SK-N-SH (cell line): Measurements from ENCODE around the gene MST1. TPM values are rescaled to one million over a fixed set of nuclear protein-coding genes. Genes with fewer than 3 reads are reported as not detected.
A peak's percentile ranks its signal among the peaks of the same experiment; 100 is the strongest.

Experiments
- CTCF ChIA-PET: fragments of 300-600, 350-600 bp; formaldehyde crosslinking; extraction: SDS; loops from one replicate; lab custom pipeline; 2021; lab: Yijun Ruan, JAX
- POLR2A ChIA-PET: fragments of 350-600 bp; sonication (Branson Sonifier 250); formaldehyde crosslinking; extraction: SDS; loops from one replicate; lab custom pipeline; 2020; ENCODE audit warnings: antibody characterized with exemption, inconsistent platforms; lab: Yijun Ruan, JAX
- DNase-seq: peaks from one replicate; pipeline ENCODE4 v3.0.0; 2012
- H2AFZ ChIP-seq: fragments of 200-600 bp; sonication (generic); 2 replicates; pipeline ENCODE4 v1.8.1; 2016; ENCODE audit warnings: antibody characterized with exemption, mild to moderate bottlenecking, low read depth
- H3F3A ChIP-seq: fragments of 200-600 bp; sonication (generic); replicated peaks from 2 replicates; pipeline ENCODE3; 2016; ENCODE audit warnings: antibody characterized with exemption, mild to moderate bottlenecking; ENCODE audit not compliant: insufficient read depth
- H3K27ac ChIP-seq, 2 experiments: fragments of 200-500 bp in 1 of 2; fragments of 200-600 bp in 1 of 2; sonication (Bioruptor generic) in 1 of 2; sonication (generic), shearing (Covaris generic) in 1 of 2; 2 replicates each; pipeline versions ENCODE4 v1.5.1 to v1.6.1; 2014 to 2016; ENCODE audit warnings: low read depth in 2 of 2, inconsistent platforms in 1 of 2, low read length in 1 of 2, mild to moderate bottlenecking in 1 of 2, mixed read lengths in 1 of 2
- H3K27me3 ChIP-seq: fragments of 200-600 bp; sonication (generic), shearing (Covaris generic); 2 replicates; pipeline ENCODE4 v1.6.1; 2016; ENCODE audit warnings: mixed run types; ENCODE audit not compliant: insufficient read depth
- H3K36me3 ChIP-seq, 2 experiments: fragments of 200-500 bp in 1 of 2; fragments of 200-600 bp in 1 of 2; sonication (Bioruptor generic) in 1 of 2; sonication (generic) in 1 of 2; replicated peaks in 1 of 2; 2 replicates each; pipeline versions ENCODE3 to v1.5.1; 2014 to 2016; ENCODE audit warnings: low read length in 1 of 2, mild to moderate bottlenecking in 1 of 2; ENCODE audit not compliant: insufficient read depth in 2 of 2, control insufficient read depth in 1 of 2
- H3K4me1 ChIP-seq, 2 experiments: fragments of 200-500 bp in 1 of 2; fragments of 200-600 bp in 1 of 2; sonication (Bioruptor generic) in 1 of 2; sonication (generic), shearing (Covaris generic) in 1 of 2; 2 replicates each; pipeline versions ENCODE4 v1.5.1 to v1.6.1; 2014 to 2016; ENCODE audit warnings: low read depth in 1 of 2, low read length in 1 of 2, mixed run types in 1 of 2; ENCODE audit not compliant: insufficient read depth in 2 of 2, control insufficient read depth in 1 of 2
- H3K4me2 ChIP-seq: fragments of 200-600 bp; sonication (generic), shearing (Covaris generic); 2 replicates; pipeline ENCODE4 v1.6.1; 2017; ENCODE audit warnings: mixed run types
- H3K4me3 ChIP-seq, 2 experiments: fragments of 200-500 bp in 1 of 2; fragments of 200-600 bp in 1 of 2; sonication (Bioruptor generic) in 1 of 2; sonication (generic), shearing (Covaris generic) in 1 of 2; 2 replicates each; pipeline versions ENCODE4 v1.5.1 to v1.8.1; 2014 to 2016; ENCODE audit warnings: low read depth in 2 of 2, inconsistent platforms in 1 of 2, low read length in 1 of 2, mild to moderate bottlenecking in 1 of 2, mixed read lengths in 1 of 2, moderate library complexity in 1 of 2
- H3K79me2 ChIP-seq: fragments of 200-600 bp; sonication (generic); 2 replicates; pipeline ENCODE4 v1.8.1; 2017; ENCODE audit warnings: mild to moderate bottlenecking; ENCODE audit not compliant: insufficient read depth
- H3K9ac ChIP-seq: fragments of 200-600 bp; sonication (generic); 2 replicates; pipeline ENCODE4 v1.6.1; 2017; ENCODE audit warnings: mixed run types
- H3K9me2 ChIP-seq: fragments of 200-600 bp; sonication (generic); 2 replicates; pipeline ENCODE4 v1.6.1; 2017; ENCODE audit warnings: mixed run types
- H3K9me3 ChIP-seq: fragments of 200-600 bp; sonication (generic); 2 replicates; pipeline ENCODE4 v1.6.1; 2017; ENCODE audit warnings: mixed run types, mild to moderate bottlenecking, moderate library complexity
- H4K20me1 ChIP-seq: fragments of 200-600 bp; sonication (generic); 2 replicates; pipeline ENCODE4 v1.6.1; 2017; ENCODE audit warnings: mild to moderate bottlenecking, mixed run types; ENCODE audit not compliant: insufficient read depth
- CTCF ChIP-seq: fragments of 200-600 bp; sonication (generic); IDR thresholded peaks from 2 replicates; pipeline ENCODE4 v1.6.1; 2017; ENCODE audit warnings: antibody characterized with exemption, mild to moderate bottlenecking, moderate library complexity
- ELF1 ChIP-seq: IDR thresholded peaks from 2 replicates; pipeline ENCODE4 v1.4.0; 2012
- EP300 ChIP-seq, 2 experiments: IDR thresholded peaks; 2 replicates each; pipeline versions ENCODE4 v1.4.0 to v1.6.1; 2012; ENCODE audit warnings: borderline replicate concordance in 1 of 2, low read depth in 1 of 2, low read length in 1 of 2
- EZH2phosphoT487 ChIP-seq: fragments of 200-600 bp; sonication (generic); IDR thresholded peaks from 2 replicates; pipeline ENCODE4 v1.6.1; 2017; ENCODE audit warnings: low read depth, mixed run types, mild to moderate bottlenecking, antibody characterized with exemption, moderate library complexity, borderline replicate concordance
- GATA2 ChIP-seq: sonication (generic); formaldehyde crosslinking; IDR thresholded peaks from 2 replicates; pipeline ENCODE4 v1.5.0; 2020; ENCODE audit warnings: mild to moderate bottlenecking, missing genetic modification reagents
- IRF3 ChIP-seq: fragments of 150-350 bp; IDR thresholded peaks from 2 replicates; pipeline ENCODE4 v1.6.1; 2016; ENCODE audit warnings: mild to moderate bottlenecking, low read depth, low read length
- JUND ChIP-seq: IDR thresholded peaks from 2 replicates; pipeline ENCODE4 v1.4.0; 2012
- RAD21 ChIP-seq: IDR thresholded peaks from 2 replicates; pipeline ENCODE4 v1.6.1; 2012; ENCODE audit warnings: mild to moderate bottlenecking, low read length
- RCOR1 ChIP-seq: fragments of 150-350 bp; IDR thresholded peaks from 2 replicates; pipeline ENCODE4 v1.6.1; 2017; ENCODE audit warnings: antibody characterized with exemption, low read length
- RFX5 ChIP-seq: IDR thresholded peaks from 2 replicates; pipeline ENCODE4 v1.6.1; 2012; ENCODE audit warnings: mild to moderate bottlenecking, improper control_type of control experiment, low read length
- SIN3A ChIP-seq: IDR thresholded peaks from 2 replicates; pipeline ENCODE4 v1.6.1; 2012; ENCODE audit warnings: low read depth, mild to moderate bottlenecking, low read length, moderate library complexity, borderline replicate concordance
- SMC3 ChIP-seq: IDR thresholded peaks from 2 replicates; pipeline ENCODE4 v1.6.1; 2012; ENCODE audit warnings: low read depth, low read length, improper control_type of control experiment
- ZBTB33 ChIP-seq: IDR thresholded peaks from 2 replicates; pipeline ENCODE4 v1.4.0; 2012; ENCODE audit warnings: low read depth, borderline replicate concordance
- WGBS: methylation state at CpG from one replicate; pipeline ENCODE4 v1.1.6; 2017; ENCODE audit warnings: low lambda C conversion rate; 5-methylcytosine and 5-hydroxymethylcytosine counted together
- polyA plus RNA-seq, 3 experiments: library from polyadenylated mRNA; depleted of rRNA; stranded (reverse); fragments of >200 nt; gene quantifications; 2 replicates each; pipeline ENCODE4 v1.2.3, GENCODE V29; 2012

The MST1 gene
- polyA plus RNA-seq, 1 of the 3 experiments (the other 2 are of a cell fraction): 35.1 TPM

- TF ChIP-seq EZH2phosphoT487 (no peak), GATA2 (CRISPR knock-in tag) (no peak), CTCF (no peak), SIN3A (no peak), EP300 (IDR thresholded peaks at IDR 0.05; ENCODE audit: borderline replicate concordance in 1 of 2, low read depth in 1 of 2, low read length in 1 of 2) (no peak)
These were observed 16.1 kb downstream of the MST1 start (continued) for GRCh38 chr3:49673121-49673714.

GRCh38 chr3:49671291-49672288, 17.7 kb downstream of the MST1 start:
- H3K9ac ChIP-seq: no peak overlapping the region
- no peaks in the 10 kb centered on the region for H3K9me3 ChIP-seq
- WGBS: 44% methylated on average over 11 of the region's 11 CpGs
- TF ChIP-seq RFX5 (no peak), SMC3 (peak; percentile 98), JUND (no peak), IRF3 (no peak), ELF1 (no peak), CTCF (peak; percentile 78), EZH2phosphoT487 (no peak), RAD21 (peak; percentile 89), RCOR1 (no peak), ZBTB33 (no peak), EP300 (IDR thresholded peaks at IDR 0.05; ENCODE audit: borderline replicate concordance in 1 of 2, low read depth in 1 of 2, low read length in 1 of 2) (no peak)
- no peaks in the 10 kb centered on the region for H3K27me3 ChIP-seq
- CTCF ChIA-PET: interaction anchor here (0.5 to 5.6 kb wide), 36 partner anchors 9 to 208 kb away, joined by 3 to 299 read pairs (median 5); partner anchors contain the start of genes AMIGO3 and BSN
- H3K4me1 ChIP-seq: peaks cover 7 to 19% of the 10 kb centered on the region in 2 experiments; a peak in 1 of 4 replicates
- H3K27ac ChIP-seq: no peak overlapping the region
- no peak overlapping the region for H2AFZ ChIP-seq
- H3K4me3 ChIP-seq: peak overlapping the region in 1 of 2 experiments; percentile 5; a peak in 1 of 4 replicates
- peaks cover 24% of the 10 kb centered on the region for H3K79me2 ChIP-seq
- peaks cover 3 to 12% of the 10 kb centered on the region in 2 experiments for H3K36me3 ChIP-seq
- POLR2A ChIA-PET: interaction anchor here (0.5 to 1.6 kb wide), 5 partner anchors 15 to 134 kb away, joined by 3 to 21 read pairs (median 3); no protein-coding TSS in a partner anchor
- peaks cover 5% of the 10 kb centered on the region for H3F3A ChIP-seq
- no peaks in the 10 kb centered on the region for H4K20me1 ChIP-seq
- peak; percentile 85 for DNase-seq
- H3K9me2 ChIP-seq: no peaks in the 10 kb centered on the region
- no peak overlapping the region for H3K4me2 ChIP-seq
